Right ventricle myocardium inferior (tissue), 1 donor: ENCODE results near the gene AHNAK. TPM values are rescaled to one million over a fixed set of nuclear protein-coding genes. Genes with fewer than 3 reads are reported as not detected.
"Not testable (repeated sequence)": the region's sequence is repeated elsewhere in the genome, so short reads cannot be mapped to it uniquely, and the experiment has no call there.

Source experiments
- ATAC-seq: fragments of 200-7000 bp; cut with Tn5 transposase; one replicate; pipeline ENCODE4 v1.9.1; 2020; ENCODE audit warnings: mild to moderate bottlenecking, moderate library complexity
- DNase-seq: peaks from one replicate; pipeline ENCODE4 v3.0.0; 2021; ENCODE audit errors: missing footprints
- intact Hi-C: fragments of 100-400 bp; cut with DNase I; formaldehyde crosslinking; loops from one replicate; pipeline ENCODE4 v1.11.0; 2022
- total RNA-seq: library from RNA; stranded (reverse); fragmentation: NEBNext Ultra II Directional; extraction: Animal tissue kit (Norgen Biotek cat#: 25700); gene quantifications from one replicate; pipeline ENCODE4 v1.2.1, GENCODE V29; 2021
- donor health status: DM: no; HTN: yes; CAD: no; lungs with severe emphysema.

AHNAK gene
- total RNA-seq, 1 donor from 2014 or later, result 332 TPM

DNA sequence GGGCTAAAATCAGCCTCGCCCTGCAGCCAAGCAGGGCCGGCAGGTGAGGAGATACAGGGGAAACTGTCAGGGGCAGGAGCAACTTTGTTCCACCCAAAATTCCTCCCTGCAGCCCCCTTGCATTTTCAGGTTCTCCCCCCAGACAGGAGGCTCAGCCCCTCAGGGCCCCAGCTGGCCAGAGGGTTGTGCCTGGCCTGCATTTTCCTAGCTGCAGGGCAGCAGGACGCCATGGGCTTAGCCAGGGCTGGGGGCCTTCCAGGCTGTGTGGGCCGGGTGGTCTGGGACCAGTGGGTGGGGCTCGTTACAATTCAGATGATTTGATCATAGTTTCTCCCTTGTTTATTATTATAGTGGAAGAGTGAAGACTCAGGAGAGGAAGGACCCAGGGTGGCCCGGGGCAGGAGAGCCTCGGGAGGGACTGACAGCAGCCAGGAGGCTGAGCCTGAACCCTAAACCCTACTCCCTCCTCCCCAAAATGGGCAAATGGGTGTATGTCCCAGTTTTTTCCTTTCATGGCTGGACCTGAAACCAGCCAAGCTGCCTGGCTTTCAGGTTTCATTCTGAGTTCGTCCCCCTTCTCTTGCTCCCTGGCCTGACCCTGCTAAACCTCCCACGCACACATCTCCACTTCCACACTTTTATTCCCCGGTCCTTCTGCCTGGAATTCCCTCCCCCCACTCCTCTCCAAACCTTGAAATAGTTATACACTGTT is 40.0 kb downstream of the AHNAK start:
- ATAC-seq, result no peak
- DNase-seq, result no peak
- intact Hi-C loops, result no loop called here

DNA sequence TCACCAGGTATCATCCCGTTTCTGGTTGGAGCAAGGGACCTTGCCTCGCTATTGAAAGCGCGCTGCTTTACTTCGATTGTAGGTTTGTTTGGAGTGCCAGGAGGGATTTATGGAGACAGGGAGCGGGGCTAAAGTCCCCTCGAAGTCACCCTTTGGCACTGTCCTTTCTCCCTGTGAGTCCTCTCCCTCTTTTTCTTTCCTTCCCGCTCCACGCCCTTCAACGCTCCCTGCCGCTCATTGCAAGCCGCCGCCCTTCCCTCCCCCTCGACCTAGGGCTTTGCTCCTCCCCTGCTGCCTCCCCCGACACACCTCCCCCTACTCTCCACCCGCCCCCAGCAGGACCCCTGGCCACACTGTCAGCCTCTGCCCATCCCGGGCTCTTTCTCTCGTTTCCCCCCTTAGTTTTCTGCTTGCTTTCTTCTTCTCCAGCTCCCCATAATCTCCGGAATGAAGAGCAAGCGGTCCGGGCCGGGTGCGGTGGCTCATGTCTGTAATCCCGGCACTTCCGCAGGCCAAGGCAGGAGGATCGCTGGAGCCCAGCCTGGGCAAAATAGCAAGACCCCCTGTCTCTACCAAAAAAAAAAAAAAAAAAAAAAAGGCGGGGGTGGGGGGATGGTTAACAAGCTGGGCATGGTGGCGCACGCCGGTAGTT is 41.0 kb downstream of the AHNAK start:
- no peak for DNase-seq
- intact Hi-C loops, result no loop called here

DNA sequence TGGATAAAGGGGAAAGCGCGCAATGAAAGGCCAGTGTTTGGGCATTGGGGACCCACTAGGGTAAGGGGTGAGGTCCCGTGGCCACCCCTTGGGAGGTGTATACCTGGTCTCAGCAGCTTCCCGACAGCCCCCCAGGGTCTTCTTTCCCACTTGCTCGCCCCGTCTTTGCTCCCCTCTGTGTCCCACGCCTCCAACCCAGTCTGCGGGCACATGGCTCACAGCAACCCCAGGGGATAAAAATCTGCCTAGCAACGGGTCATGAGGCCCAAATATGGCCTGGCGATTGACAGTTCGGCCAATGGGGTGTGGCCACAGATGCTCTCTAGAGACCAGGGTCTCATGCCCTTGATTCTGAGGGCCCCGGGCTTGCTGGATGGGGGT is 41.6 kb downstream of the AHNAK start:
- intact Hi-C loops, result no loop called here
- DNase-seq, result no peak
- no peak for ATAC-seq

More for the DNA sequence above, 41.0 kb downstream of the AHNAK start:
- ATAC-seq, result no peak

DNA sequence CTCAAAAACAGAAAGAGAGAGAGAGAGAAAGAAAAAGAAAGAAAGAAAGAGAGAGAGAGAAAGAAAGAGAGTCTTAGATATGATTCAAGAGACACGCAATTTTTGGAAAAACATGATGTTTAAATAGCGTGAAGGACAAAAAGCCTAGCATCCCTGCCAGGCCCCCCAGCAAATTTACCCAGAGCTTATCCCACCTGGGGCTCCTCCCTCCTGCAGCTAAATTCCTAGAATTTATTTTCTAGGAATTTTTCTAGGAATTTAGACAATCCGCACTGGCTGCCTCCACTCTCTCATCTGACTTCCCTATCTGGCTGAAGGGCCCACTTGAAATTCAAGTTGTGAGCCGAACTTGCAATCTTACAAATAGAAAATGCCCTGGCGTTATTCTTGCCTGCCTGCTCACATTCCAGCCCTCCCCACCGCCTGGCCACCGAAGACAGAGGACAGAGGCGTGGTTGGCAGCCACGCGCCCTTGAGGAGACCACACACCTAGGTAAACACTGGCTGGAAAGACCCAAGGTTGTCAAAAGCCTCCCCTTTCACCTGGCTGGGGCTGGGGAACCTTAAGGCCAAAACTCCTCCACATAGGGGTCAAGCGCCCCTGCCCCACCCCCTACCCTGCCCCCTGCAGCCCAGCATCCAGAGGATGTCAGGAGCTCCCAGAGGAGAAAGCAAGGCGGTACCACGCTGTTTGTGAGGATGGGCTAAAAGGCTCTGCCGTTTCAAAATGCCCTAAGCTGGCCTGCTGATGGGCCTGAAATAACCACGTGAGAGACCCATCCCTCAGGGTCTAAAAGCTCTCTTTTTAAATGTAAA is 42.2 kb downstream of the AHNAK start:
- intact Hi-C loops, result loop anchor here (5.0 kb wide), 1 partner anchor 62 kb away; no protein-coding TSS in a partner anchor
- ATAC-seq, result no peak
- DNase-seq, result no peak

DNA sequence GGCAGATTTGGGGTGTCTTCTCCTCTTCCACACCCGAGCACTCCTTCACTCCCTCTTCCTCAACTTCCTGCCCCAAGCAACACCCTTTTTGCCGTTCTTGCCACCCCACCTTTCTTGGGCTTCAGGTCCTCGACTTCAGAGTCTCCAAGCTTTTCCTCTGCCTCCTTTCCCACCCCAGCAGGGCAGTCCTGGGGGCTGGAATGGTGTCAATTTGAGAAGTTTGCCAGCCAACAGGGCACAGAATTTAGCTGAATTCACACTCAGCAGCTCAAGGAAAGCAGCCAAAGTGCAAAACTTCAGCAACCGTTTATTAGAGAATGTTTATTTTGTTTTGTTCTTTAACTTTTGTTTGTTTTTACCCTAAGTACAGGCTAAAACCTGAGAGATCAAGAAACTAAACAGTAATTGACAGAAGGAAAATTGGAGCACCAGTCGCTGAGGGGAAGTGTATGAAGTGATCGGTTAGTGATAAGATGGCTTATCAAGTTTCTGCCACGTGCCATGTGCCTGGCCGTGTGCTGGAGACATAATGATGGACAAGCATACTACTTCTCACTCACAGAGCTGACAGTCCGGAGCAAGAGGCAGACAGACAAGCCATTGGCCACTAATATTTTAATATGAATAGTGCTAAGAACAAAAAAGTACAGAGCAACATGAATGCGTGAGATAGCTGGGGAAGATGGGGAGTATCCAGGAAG is 44.4 kb downstream of the AHNAK start:
- no peak for DNase-seq
- intact Hi-C loops, result loop anchor here (5.0 kb wide), 1 partner anchor 60 kb away; no protein-coding TSS in a partner anchor
- no peak for ATAC-seq

DNA sequence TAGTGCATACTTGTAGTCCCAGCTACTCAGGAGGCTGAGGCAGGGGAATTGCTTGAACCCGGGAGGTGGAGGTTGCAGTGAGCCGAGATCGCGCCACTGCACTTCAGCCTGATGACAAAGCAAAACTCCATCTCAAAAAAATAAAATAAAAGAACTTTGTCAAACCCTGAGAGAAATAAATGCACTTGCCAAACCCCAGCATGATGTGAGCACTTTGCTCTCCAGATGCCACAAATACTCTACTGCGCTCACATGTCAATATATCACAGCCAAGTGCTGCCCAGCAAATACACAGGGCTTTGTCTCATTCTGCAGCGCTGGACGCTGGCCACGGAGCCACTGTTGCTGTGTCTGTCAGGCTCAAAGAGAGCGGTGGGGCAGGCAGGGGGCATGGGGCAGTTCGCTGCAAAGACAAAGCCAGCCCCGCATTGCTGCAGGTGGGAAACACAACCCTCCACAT is 45.1 kb downstream of the AHNAK start:
- intact Hi-C loops, result loop anchor here (5.0 kb wide), 1 partner anchor 59 kb away; no protein-coding TSS in a partner anchor
- DNase-seq (peak; percentile 79), ATAC-seq (peak; percentile 56)

DNA sequence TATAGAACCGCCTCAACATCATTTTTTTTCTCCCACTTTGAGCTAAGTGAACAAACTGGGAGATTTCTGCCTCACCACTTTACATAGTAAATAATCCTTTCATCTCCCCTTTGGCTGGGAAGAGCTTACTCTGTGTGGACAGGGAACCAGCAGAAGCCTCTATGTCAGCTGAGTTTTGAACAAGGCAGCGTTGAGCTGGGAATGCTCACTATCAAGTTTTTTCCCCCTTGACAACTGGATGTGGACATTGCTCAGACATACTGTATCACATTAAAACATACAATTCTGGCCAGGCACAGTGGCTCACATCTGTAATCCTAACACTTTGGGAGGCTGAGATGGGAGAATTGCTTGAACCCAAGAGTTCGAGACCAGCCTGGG is 46.0 kb downstream of the AHNAK start:
- DNase-seq (no peak), ATAC-seq (no peak)
- intact Hi-C loops, result loop anchor here (5.0 kb wide), 1 partner anchor 58 kb away; no protein-coding TSS in a partner anchor

DNA sequence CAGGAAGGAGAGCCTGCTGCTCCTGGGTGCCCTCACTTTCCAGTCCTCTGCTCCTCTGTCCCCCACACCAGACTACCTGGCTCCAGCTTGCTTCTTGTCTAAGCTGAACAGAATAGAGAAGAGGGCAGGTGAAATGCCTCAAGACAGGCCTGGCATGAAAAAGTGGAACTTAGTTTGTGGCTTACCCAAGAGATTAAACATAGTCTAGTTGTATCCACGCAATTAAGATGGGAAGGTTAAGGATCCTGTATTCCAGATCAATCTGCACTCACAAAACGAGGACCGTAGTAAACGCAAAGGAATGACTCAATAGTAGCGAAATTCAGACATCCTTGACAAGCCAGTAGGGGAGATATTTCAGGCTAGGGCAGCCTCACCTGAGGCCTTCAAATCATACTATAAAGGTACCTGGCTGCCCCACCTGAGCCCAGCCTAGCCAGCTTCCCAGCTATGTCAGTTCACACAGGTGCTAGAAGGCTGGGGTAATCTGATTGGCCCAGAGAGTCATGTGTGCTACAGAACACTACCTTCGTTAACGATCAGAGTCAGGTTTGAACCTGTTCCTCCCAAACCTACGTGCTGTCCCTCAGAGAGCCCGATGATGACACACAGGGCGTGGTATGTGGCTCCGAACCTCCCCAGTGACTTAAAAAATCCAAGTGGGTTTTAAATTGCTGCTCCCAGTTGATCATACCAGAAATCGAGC is 46.5 kb downstream of the AHNAK start:
- ATAC-seq (no peak), DNase-seq (no peak)
- intact Hi-C loops, result loop anchor here (5.0 kb wide), 1 partner anchor 58 kb away; no protein-coding TSS in a partner anchor

DNA sequence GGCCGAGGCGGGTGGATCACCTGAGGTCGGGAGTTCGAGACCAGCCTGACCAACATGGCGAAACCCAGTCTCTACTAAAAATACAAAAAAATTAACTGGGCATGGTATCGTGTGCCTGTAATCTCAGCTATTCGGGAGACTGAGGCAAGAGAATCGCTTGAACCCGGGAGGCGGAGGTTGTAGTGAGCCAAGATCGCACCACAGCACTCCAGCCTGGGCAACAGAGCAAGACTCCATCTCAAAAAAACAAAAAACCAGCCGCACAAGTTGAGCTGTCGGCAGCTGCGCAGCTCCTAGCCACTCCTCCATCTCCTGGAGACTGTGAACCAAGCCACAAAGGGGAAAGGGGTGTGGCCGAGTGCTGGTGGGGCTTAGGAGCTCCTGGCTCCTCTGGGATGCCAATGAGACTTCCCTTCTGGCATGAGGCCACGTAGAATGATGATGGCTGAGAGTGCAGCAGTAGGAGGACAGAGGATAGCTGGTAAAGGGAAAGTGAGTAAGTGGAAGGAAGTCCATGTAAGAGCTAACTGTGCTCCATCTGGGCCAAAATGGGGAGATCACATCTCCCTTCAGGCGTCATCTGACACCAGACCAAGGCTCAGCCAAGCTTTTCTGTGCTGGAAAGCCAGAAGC is 47.2 kb downstream of the AHNAK start:
- intact Hi-C loops, result not testable (repeated sequence)
- DNase-seq (peak; percentile 83), ATAC-seq (peak; percentile 57)

DNA sequence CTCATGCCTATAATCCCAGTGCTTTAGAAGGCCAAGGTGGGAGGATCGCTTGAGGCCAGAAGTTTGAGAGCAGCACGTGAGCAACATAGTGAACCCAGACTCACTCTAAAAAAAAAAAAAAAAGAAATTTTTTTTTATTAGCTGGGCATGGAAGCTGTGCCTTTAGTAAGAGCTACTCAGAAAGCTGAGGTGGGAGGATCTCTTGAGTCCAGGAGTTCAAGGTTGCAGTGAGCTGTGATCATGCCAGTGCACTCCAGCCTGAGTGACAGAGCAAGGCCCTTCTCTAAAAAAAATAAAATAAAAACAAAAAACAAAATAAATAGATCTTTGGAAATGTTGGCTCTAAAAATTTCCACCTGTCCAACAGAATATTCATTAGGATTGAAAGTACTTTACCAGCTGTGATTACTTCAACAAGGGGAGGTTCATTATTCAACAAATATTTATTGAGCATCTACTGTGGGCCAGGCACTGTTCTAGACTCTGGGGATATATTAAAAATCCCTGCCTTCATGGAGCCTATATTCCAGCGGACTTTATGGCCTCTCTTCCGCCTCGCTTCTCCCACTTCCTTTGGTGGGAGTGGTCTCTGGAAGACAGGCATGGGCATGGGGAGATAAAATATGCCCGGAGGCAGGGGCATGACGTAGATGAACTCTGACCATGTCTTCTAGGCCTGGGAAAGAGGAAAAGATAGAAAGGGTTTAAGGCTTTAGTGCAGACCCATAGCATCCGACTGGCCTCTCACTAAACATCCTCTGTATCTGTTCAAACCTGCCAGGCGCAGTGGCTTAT is 47.9 kb downstream of the AHNAK start:
- ATAC-seq (no peak), DNase-seq (no peak)
- intact Hi-C loops, result no loop called here

DNA sequence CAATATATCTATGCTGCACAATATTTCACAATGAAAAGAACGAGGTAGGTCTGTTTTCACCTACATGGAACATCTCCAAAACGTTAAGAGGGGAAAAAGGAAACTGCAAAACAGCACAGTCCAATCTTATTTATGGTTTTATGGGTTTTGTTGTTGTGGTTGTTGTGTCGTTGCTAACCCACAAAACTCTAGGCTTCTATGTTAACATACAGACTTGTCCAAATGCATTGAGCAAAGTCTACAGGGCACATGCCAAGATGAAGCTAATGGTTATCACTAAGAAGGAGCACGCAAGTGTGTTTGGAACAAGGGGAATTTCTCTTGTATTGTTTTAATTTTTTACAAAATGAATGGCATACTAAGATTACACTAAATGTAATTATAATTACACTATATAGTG is 48.6 kb downstream of the AHNAK start:
- intact Hi-C loops, result no loop called here
- no peak for DNase-seq
- ATAC-seq, result no peak

DNA sequence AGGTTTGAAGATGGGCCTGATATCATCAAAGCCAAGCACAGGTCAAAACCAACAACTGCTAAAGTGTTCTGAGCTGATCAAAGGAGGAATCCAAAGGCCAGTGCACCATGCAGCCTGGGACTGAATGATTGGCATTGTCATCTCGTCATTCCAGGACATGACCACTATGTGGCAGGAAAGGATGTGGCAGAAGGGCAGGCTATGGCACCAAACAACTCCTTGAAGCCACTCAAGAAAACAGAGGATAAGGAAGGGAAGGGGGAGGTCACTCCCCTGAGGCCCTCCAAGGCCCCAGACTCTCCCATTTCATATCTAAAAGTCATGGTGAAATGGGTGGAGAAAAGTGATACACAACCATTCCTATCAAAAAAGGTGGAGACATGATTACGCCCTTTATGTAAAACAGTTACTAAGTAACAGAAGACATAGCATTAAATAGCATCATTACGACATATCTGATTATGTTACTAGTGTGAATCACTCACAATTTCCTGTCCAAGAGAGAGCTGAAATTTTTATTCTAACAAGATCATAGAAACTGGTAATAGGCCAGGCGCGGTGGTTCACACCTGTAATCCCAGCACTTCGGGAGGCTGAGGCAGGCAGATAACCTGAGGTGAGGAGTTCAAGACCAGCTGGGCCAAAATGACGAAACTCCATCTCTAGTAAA is 49.3 kb downstream of the AHNAK start:
- ATAC-seq (peak; percentile 45), DNase-seq (no peak)
- intact Hi-C loops, result loop anchor here (1.0 kb wide), 1 partner anchor 63 kb away; no protein-coding TSS in a partner anchor

DNA sequence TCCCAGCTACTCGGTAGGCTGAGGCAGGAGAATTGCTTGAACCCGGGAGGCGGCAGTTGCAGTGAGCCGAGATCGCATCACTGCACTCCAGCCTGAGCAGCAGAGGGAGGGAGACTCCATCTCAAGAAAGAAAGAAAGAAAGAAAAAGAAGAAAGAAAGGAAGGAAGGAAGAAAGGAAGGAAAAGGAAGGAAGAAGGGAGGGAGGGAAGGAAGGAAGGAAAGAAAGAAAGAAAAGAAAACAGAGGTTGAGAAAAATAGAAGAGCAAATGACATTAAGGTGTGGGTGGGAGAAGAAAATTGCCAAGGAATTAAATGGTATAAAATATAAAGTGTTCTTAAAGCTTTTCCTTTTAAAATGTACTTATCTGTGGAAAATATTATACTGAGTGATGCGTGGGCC is 49.9 kb downstream of the AHNAK start:
- ATAC-seq, result no peak
- intact Hi-C loops, result loop anchor here (1.0 kb wide), 1 partner anchor 64 kb away; no protein-coding TSS in a partner anchor
- DNase-seq, result no peak

DNA sequence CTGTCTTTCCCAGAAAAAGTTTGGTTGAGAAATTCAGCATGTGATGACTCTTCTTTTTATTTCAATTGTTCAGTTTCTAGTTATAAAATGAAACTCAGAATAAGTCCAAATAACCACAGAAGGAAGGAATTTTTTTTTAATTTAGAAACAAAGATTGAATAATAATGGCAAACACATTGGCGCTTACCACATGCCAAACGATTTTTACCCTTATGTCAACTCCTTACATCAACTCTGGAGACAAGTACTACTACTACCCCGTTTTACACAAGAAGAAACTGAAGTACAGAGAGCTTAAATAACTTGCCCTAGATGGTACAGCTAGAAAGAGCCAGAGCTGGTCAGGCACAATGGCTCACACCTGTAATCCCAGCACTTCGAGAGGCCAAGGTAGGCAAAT is 52.4 kb downstream of the AHNAK start:
- intact Hi-C loops, result no loop called here
- ATAC-seq (no peak), DNase-seq (no peak)

DNA sequence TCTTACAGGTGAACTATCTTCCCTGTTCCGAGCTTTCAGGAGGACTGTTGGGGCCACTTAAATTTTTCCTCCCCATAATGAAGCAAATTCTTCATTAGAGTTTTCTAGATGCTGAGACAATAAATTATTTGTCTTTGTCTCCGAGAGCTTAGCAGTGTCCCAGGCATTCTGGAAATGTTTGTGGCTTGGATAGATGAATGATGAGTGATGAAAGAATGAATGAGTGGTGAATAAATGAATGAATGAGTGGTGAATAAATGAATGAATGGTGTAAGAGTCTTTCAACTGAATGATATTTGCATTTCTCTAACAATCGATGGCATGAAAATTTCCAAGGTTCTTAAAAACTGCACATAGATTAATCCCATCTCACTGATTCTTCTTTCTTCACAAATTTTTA is 52.8 kb downstream of the AHNAK start:
- no peak for DNase-seq
- ATAC-seq, result no peak
- intact Hi-C loops, result no loop called here

DNA sequence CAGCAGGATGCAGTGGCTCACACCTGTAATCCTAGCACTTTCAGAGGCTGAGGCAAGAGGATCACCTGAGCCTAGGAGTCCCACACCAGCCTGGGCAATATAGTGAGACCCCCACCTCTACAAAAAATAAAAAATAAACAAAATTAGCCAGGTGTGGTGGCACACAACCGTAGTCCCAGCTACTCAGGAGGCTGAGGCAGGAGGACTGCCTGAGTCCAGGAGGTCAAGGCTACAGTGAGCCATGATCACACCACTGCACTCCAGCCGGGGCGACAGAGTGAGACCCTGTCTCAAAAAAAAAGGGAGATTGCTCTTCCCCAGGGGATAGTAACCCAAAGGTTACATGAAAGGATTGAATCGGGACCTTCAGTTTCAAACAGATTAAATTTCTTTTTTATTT is 54.0 kb downstream of the AHNAK start:
- intact Hi-C loops, result no loop called here
- no peak for DNase-seq
- ATAC-seq, result no peak
